Measurements from ENCODE around the gene ARHGAP32. TPM values are rescaled to one million over a fixed set of nuclear protein-coding genes. Genes with fewer than 3 reads are reported as not detected.
"Not testable (repeated sequence)": the region's sequence is repeated elsewhere in the genome, so short reads cannot be mapped to it uniquely, and the experiment has no call there.

ARHGAP32 gene
- total RNA-seq, 4 donors from 2014 or later: 9.8 to 18.8 (median 16.2) TPM

DNA sequence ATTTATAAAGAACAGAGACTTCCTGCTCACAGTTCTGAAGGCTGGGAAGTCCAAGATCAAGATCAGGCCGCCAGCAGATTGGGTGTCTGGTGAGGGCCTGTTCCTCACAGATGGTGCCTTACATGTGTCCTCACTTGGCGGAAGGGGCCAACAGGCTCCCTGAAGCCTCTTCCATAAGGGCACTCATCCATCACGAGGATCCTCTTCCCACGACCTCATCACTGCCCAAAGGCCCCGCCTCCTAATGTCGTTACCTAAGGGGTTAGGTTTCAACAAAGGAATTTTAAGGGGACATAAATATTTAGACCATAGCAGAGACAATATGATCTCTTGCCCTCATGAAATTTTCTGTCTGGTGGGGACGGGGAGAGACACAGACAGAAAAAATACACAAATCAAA, 268.0 kb downstream of the ARHGAP32 start:
- H3K4me1 ChIP-seq: no peaks in the 10 kb centered on the region
- no peak for ATAC-seq
- H3K9me3 ChIP-seq: no peaks in the 10 kb centered on the region
- TF ChIP-seq POLR2A (IDR thresholded peaks at IDR 0.05) (no peak), EP300 (IDR thresholded peaks at IDR 0.05) (no peak), POLR2AphosphoS5 (IDR thresholded peaks at IDR 0.05) (no peak)
- TF ChIP-seq, protein P1, sequence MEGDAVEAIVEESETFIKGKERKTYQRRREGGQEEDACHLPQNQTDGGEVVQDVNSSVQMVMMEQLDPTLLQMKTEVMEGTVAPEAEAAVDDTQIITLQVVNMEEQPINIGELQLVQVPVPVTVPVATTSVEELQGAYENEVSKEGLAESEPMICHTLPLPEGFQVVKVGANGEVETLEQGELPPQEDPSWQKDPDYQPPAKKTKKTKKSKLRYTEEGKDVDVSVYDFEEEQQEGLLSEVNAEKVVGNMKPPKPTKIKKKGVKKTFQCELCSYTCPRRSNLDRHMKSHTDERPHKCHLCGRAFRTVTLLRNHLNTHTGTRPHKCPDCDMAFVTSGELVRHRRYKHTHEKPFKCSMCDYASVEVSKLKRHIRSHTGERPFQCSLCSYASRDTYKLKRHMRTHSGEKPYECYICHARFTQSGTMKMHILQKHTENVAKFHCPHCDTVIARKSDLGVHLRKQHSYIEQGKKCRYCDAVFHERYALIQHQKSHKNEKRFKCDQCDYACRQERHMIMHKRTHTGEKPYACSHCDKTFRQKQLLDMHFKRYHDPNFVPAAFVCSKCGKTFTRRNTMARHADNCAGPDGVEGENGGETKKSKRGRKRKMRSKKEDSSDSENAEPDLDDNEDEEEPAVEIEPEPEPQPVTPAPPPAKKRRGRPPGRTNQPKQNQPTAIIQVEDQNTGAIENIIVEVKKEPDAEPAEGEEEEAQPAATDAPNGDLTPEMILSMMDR (IDR thresholded peaks at IDR 0.05): no peak
- 95 to 100% methylated on average over 2 to 3 of the region's 7 CpGs for WGBS, 2 donors (ENCODE audit: low coverage in 1 of 2)
- no peaks in the 10 kb centered on the region for H3K36me3 ChIP-seq
- H3K27me3 ChIP-seq: peaks cover 7% of the 10 kb centered on the region
- no peak overlapping the region for H3K27ac ChIP-seq
- no peak overlapping the region for H3K4me3 ChIP-seq

DNA sequence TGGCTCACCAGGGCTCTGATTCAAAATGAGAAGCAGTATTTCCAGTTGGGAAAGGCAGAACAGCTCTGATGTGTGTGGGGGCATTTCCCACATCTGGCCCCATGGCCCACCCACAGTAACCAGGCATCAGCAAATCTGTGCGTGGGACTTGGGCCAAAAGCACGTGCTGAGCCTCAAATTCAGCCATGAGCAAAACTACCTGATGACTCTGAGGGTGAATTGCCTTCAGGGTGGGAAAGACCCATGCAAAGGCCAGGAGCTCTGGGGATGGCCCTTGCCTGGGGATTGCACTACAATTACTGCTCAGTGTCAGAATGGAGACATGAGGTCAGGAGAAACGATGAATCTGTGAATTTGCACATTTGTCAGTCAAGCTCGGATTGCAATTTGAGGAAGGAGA, 270.3 kb downstream of the ARHGAP32 start:
- no peaks in the 10 kb centered on the region for H3K4me1 ChIP-seq
- TF ChIP-seq EP300 (IDR thresholded peaks at IDR 0.05) (no peak), POLR2AphosphoS5 (IDR thresholded peaks at IDR 0.05) (no peak), POLR2A (IDR thresholded peaks at IDR 0.05) (no peak)
- TF ChIP-seq, protein P1 (IDR thresholded peaks at IDR 0.05): no peak
- no peaks in the 10 kb centered on the region for H3K36me3 ChIP-seq
- 83 to 86% methylated on average over 1 to 4 of the region's 4 CpGs for WGBS, 2 donors (ENCODE audit: low coverage in 1 of 2)
- no peaks in the 10 kb centered on the region for H3K9me3 ChIP-seq
- peaks cover 7% of the 10 kb centered on the region for H3K27me3 ChIP-seq
- no peak overlapping the region for H3K4me3 ChIP-seq
- ATAC-seq: no peak
- H3K27ac ChIP-seq: no peak overlapping the region

DNA sequence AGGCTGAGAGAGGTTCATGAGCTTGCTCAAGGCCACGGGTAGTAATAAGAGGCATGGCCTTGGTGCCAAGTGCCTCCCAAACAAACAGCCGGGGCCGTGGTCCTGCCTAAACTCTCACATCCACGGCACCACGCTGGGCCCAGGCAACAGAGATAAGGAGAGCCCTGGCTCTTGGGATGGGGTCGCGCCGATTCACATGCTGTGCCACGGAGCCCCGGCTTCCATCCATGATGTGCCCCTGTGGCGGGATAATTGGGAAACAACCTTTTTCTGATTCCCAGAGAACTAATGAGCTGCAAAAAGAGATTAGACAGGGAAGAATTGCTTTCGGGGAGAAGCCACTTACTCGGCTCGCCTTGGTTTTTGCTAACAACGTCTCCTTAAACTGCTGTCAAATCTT, 271.5 kb downstream of the ARHGAP32 start:
- peaks cover 7% of the 10 kb centered on the region for H3K27me3 ChIP-seq
- H3K4me3 ChIP-seq: no peak overlapping the region
- ATAC-seq: no peak

DNA sequence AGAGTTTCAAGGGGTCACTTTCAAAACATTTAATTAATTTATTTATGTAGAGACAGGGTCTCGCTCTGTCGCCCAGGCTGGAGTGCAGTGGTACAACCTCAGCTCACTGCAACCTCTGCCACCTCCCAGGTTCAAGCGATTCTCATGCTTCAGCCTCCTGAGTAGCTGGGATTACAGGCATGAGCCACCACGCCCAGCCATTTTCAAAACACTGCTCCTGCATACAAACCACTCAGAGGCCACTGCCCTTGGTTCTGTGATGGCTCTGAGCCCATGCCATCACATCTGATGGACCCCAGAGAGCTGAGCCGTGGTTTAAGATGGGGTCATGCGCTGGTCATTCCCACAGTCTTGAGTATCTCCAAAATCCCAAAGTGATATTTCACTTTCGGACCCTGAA, 272.5 kb downstream of the ARHGAP32 start:
- not testable (repeated sequence) for H3K27ac ChIP-seq, ATAC-seq, H3K4me1 ChIP-seq, H3K9me3 ChIP-seq, H3K27me3 ChIP-seq, H3K36me3 ChIP-seq, H3K4me3 ChIP-seq
- 50% methylated on average over 2 of the region's 7 CpGs; no CpG with 5 or more reads in 1 of the 2 donors for WGBS, 2 donors (ENCODE audit: low coverage in 1 of 2)

More for the DNA sequence above, 271.5 kb downstream of the ARHGAP32 start:
- Histone ChIP-seq H3K36me3 (no peaks in the 10 kb centered on the region), H3K9me3 (no peaks in the 10 kb centered on the region), H3K27ac (no peak overlapping the region), H3K4me1 (no peaks in the 10 kb centered on the region)
- 75 to 90% methylated on average over 4 to 8 of the region's 15 CpGs for WGBS, 2 donors (ENCODE audit: low coverage in 1 of 2)
- TF ChIP-seq POLR2A (IDR thresholded peaks at IDR 0.05) (no peak), EP300 (IDR thresholded peaks at IDR 0.05) (no peak), POLR2AphosphoS5 (IDR thresholded peaks at IDR 0.05) (no peak)
- TF ChIP-seq, protein P1 (IDR thresholded peaks at IDR 0.05): no peak

DNA sequence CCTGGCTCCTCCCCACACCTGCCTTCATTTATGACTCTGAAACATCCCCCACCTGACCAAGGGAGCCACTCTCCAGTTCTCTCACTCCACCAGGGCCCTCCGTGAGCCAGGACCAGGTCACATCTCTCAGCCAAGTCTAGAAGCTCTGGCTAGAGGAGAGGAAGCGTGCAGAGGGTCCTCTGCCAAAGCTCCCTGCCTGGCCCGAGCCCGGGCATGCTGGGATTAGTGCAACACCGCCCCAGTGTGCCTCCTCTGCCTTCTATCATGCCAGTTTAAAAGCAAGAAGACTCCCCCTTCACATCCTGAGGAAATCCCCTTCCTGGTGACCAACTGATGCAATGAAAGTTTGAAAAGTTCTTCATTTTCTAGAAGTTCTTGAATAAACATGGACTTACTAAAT, 272.9 kb downstream of the ARHGAP32 start:
- ATAC-seq: no peak

More for the DNA sequence above, 272.9 kb downstream of the ARHGAP32 start:
- no peaks in the 10 kb centered on the region for H3K4me1 ChIP-seq
- TF ChIP-seq, protein P1 (IDR thresholded peaks at IDR 0.05): no peak
- TF ChIP-seq POLR2A (IDR thresholded peaks at IDR 0.05) (no peak), EP300 (IDR thresholded peaks at IDR 0.05) (no peak), POLR2AphosphoS5 (IDR thresholded peaks at IDR 0.05) (no peak)
- H3K4me3 ChIP-seq: no peak overlapping the region
- no peak overlapping the region for H3K27ac ChIP-seq
- H3K36me3 ChIP-seq: no peaks in the 10 kb centered on the region
- H3K27me3 ChIP-seq: peaks cover 7% of the 10 kb centered on the region
- 27% methylated on average over 3 of the region's 5 CpGs; no CpG with 5 or more reads in 1 of the 2 donors for WGBS, 2 donors (ENCODE audit: low coverage in 1 of 2)
- H3K9me3 ChIP-seq: no peaks in the 10 kb centered on the region
